DMS 273 treated with DMSO at 0.1 percent for 48 hours (cell line): ENCODE data around the gene CLHC1.
"Not testable (repeated sequence)": the region's sequence is repeated elsewhere in the genome, so short reads cannot be mapped to it uniquely, and the experiment has no call there.

Source experiments
- DNase-seq: peaks from one replicate; lab custom pipeline; 2025; lab: John Stamatoyannopoulos, UW

Gene CLHC1

DNA sequence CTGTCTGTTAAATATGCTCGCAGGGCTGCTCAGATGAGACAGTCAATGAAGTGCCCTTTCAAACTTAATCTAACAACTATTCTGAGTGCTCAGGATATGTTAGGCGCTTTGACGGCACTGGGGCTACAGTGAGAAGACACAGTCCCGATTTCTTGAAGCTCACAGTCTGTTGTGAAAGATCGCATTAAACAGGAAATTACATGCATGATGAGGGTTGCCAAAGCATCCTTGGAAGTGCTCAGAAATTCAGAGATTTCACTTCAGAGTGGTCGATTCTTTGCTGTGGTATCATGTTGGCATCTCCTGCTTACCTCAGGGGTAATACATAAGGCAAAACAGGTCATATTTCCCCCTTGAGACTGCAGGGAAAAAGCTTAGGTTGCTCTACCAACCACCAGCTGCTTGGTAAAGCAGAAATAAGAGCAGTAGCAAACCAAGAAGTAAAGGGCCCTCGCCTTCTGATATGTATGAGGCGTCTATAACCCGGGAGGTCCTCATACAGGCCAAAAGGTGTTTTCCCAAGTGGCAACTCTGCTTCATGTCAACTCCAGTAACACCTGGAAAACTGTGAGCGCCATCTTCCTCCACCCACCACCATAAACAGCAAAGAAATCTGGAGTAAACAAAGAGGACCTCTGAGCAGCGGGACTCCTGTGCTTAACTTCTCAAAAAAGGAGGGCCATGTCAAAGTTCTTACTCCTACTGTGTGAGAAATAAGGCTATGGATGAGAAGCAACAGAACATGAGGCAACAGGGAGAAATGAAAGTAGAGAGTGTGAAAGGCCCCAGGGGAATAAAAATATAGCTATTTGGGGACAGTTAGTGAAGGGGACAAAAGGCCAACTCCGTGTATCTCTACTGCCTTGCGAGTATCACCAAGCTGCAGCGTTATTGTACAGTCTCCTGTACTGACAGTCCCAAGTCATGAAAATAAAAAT lies 79.3 kb downstream of the CLHC1 start:
- DNase-seq, result peak; percentile 21

DNA sequence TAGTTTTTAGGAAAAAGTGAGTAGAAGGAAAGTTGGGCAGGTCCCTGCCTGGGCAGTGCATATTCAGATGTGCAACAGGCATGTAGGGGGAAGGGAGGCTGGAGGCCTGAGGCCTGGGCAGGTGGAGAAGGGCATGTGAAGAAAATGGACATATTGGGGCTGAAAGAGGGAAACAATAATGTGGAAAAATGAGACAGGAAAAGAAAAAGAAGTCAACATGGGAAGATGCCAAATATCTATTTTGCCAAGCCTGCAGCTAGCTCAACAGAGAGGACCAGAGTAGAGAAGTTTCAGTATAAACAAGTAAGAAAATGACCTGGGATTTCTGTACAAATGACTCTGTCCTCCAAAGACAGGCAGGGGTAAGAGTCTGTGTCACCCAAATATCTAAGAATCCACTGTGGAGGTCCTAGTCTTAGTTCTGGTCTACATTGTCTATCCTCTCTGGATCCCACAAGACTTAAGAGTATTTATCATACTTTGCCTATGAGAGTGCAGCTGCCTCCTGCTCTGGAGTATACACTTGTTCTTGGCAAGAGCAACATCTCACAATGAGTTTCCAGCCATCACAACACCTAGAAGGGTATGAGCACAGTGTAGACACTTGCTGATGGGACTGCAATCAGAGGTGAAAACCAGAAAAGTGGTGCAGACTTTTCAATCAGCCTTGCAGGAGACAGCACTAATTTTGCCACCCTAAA lies 80.2 kb downstream of the CLHC1 start:
- DNase-seq, result no peak

DNA sequence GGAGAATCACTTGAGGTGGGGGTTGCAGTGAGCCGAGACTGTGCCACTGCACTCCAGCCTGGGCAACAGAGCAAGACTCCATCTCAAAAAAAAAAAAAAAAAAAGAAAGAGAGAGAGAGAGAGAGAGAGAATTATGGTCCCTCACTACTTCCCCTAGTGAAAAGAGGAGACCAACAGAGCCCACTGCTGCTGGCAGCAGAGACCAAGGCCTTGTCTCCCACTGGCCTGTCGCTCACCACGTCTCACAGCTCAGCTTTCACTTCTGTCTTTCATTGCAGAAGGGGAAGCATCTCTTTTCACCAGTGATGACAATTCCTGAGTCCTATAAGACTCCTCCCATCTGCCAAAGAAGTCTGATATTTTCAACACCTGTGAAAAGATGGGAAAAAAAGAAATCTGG lies 81.3 kb downstream of the CLHC1 start:
- DNase-seq, result no peak

DNA sequence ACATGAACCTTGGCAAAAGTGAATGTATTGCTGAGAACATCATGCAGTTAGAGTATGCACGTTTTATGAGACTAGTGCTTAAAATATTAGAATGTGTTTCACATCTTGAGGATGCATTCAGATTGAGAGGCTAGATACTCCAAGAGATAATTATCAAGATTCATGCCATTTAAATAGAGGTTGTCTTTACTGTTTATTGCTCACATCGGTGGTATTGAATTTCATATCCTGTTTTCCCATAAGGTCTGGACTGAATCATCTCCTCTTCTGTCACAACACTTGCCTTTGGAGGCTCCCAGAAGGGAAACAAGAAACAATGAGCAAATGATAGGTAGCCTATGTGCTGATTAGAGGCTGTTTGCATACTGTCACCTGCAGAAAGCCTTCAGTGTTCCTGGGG lies 83.8 kb downstream of the CLHC1 start:
- no peak for DNase-seq

DNA sequence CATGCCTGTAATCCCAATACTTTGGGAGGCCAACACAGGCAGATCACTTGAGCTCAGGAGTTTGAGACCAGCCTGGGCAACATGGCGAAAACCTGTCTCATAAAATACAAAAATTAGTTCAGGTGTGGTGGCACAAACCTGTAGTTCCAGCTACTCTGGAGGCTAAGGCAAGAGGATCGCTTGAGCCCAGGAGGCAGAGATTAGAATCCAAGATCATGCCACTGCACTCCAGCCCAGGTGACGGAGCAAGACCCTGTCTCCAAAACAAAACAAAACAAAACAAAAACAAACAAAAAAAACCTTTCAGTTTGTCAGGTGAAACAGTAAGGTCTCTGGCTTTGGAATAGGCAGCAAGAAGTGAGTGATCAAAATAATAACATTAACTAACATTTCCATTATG lies 84.6 kb downstream of the CLHC1 start:
- DNase-seq, result no peak

DNA sequence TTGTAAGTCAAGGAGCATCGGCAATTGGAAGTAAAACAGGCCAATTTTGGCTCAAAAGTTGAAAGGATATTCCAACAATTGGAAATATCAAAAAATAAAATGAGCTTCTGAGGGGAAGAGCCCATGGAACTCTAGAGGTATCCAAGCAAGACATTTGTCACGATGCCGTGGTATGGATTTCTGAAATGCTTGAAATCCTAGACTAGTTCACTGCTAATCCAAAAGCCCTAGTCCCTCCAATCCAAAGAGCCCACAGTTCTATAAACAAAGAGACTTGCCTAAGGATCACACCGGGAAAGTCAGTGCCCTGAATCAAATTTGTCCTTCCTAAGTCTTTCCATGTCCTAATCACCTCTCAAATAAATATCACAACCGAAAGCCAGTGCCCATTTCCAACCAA lies 85.1 kb downstream of the CLHC1 start:
- no peak for DNase-seq

DNA sequence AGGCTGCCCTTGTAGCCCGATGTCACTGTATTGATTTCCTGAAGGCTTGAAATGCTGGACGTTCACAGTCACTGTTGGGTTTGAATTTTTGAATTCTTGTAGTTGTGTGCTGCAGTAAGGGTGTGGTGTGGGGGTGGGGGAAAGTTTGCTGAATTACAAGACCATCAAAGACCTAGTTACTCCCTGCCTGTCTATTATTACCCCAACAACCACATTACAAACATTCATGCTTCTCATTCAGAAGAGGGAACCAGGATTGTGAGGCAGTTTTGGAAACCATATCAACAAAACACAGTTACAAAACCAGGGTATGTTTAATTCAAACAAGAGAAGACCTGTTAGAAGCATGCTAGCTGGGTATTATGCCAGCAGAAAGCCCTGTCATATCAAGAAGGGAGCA lies 85.8 kb downstream of the CLHC1 start:
- no peak for DNase-seq

DNA sequence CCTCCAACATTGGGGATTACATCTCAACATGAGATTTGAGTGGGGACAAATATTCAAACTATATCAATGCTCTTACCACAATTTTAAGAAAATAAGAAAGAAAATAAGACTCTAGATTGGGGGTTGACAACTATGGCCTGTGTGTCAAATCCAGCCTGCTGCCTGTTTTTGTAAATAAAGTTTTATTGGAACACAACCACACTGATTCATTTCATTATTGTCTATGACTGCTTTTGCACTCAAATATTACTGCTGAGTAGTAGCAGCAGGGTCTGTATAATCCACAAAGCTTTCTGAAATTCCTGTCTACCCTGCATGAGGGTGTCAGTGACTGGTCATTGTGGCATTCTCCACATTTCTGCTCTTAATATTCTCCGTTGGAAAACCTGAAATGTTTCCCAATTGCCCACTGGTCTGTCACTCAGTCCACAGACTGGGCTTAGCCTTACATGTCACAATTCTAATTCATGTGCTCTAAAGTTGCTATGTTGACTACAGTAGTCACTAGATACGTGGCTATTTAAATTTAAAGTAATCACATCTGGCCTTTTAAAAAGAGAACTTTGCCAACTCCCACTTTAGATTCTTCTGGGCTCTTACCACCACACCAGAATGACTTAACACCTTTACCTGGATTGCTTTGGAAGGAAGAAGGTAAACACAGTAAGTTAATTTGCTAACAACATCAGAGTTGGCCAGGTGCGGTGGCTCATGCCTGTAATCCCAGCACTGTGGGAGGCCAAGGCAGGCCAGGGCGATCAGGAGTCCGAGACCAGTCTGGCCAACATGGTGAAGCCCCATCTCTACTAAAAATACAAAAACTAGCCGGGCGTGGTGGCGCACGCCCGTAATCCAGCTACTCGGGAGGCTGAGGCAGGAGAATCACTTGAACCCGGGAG lies 86.9 kb downstream of the CLHC1 start:
- DNase-seq, result no peak

DNA sequence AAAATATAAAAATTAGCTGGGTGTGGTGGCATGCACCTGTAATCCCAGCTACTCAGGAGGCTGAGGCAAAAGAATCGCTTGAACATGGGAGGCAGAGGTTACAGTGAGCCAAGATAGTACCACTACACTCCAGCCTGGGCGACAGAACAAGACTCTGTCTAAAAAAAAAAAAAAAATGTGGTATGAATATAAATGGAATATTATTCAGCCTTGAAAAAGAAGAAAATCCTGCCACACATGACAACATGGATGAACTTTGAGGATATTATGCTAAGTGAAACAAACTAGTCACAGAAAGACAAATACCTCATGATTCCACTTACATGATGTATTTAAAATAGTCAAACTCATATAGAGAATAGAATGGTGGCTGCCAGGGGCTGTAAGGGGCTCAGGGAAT lies 88.4 kb downstream of the CLHC1 start:
- not testable (repeated sequence) for DNase-seq

DNA sequence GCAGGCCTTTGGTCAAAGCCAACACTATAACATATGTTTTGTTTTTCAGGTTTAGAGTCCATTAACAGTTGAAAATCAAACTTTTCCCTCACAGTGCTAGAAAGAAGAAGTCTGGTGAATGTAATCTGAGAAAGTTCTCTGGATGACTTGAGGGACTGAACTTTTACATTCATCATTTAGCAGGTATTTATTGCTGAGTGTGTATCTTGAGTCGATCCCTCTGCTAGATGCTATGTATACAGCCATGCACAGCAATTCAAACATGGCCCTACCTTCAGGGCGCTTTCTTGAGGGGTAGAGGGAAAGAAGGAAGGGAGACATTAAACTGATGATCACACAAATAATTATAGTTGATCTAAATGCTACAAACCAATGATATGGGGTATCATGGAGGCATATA lies 89.6 kb downstream of the CLHC1 start:
- no peak for DNase-seq

DNA sequence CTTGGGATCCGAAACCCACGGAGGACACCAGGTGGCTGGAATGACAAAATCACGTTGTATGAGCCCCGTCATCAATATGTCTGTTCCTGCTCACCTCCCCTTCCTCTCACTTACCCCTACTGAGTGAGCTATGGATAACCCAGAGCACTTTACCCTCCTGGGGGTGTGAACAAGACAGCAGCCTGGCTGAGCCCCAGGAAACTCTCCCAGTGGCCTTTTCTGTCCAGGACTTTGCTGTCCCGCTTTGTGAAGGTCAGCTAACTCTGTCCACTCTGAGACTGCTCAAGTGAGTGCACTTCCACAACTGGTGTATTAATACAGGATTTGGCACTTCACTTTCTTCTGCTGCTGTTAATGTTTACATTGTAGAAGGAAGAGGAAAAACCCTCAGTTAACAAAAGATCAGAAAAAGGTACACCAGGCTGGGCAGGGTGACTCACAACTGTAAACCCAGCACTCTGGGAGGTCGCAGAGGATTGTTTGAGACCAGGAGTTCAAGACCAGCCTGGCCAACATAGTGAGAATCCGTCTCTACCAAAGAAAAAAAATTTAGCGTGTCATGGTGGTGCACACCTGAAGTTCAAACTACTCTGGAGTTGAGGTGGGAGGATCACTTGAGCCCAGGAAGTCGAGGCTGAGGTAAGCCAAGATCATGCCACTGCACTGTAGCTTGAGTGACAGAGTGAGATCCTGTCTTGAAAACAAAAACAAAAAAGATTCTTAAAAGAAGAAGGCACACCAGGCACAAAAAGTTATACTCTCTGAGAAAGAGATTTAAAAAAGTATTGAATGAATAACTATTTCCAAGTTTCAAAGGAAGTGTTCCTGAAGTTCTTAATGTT lies 90.3 kb downstream of the CLHC1 start:
- no peak for DNase-seq

DNA sequence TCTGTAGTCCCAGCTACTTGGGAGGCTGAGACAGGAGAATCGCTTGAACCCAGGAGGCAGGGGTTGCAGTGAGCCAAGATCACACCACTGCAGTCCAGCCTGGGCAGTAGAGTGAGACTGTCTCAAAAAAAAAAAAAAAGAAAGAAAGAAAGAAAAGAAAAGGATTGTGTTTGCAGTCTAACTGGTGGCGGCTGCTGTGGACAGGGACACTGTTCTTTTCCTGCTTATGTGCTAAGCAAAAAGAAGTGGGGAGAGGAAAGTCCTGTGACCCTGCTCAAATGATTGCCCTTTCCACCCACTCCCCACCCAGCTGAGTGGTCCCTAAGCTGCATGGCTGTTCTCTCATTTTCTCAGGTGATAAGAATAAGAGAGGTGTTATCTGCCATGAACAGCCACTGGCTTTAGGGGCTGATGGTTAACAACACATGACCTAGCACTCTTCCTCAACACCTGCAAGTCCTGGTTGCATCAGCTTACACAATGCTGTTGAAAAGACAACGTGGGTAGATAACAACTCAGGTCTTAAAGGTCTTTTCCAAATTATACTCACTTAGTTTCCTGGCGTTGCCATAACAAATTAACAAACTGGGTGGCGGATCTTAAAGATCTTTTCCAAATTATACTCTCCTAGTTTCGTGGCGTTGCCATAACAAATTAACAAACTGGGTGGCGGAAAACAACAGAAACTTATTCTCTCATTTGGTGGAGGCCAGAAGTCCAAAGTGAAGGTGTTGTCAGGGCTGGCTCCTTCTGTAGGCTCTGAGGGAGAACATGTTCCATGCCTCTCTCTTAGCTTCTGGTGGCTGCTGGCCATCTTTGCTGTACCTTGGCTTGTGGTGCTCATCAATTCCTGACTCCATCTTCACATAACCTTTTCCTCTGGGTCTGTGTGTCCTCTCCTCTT lies 91.5 kb downstream of the CLHC1 start:
- DNase-seq, result no peak

DNA sequence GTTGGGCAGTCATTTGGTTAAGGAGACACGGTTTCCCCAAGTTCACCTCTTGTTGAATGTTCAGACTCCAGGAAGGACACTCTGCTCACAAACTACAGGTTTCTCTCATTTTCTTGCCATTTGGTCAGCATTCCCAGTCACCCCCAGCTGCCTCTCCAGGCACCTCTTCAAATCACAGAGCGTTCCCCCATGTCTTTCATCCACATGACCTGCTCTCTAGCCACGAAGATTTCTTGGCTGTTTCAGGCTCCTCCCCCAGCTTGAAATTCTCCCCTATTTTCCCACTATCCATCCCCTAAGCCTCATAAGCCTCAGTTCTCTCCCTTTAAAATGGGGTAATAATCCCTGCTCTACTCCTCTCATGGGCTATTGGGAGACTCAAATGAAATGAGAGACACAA lies 92.8 kb downstream of the CLHC1 start:
- no peak for DNase-seq

DNA sequence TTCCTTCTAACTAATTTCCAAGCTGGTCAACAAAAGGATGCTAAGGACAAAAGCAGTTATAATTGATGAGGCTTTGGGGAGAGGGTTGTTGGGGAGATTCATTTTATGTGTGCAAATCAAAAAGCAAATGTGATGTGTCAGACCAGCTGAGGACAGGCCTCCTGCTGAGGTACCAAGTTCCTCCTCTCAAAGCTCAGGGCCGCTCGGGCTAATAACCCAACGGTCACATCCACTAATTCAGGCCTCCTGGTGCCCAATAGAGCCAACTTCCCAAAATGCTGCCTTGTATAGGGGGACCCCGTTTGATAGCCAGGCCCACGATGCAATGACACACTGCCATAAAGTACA lies 93.2 kb downstream of the CLHC1 start:
- DNase-seq, result no peak

DNA sequence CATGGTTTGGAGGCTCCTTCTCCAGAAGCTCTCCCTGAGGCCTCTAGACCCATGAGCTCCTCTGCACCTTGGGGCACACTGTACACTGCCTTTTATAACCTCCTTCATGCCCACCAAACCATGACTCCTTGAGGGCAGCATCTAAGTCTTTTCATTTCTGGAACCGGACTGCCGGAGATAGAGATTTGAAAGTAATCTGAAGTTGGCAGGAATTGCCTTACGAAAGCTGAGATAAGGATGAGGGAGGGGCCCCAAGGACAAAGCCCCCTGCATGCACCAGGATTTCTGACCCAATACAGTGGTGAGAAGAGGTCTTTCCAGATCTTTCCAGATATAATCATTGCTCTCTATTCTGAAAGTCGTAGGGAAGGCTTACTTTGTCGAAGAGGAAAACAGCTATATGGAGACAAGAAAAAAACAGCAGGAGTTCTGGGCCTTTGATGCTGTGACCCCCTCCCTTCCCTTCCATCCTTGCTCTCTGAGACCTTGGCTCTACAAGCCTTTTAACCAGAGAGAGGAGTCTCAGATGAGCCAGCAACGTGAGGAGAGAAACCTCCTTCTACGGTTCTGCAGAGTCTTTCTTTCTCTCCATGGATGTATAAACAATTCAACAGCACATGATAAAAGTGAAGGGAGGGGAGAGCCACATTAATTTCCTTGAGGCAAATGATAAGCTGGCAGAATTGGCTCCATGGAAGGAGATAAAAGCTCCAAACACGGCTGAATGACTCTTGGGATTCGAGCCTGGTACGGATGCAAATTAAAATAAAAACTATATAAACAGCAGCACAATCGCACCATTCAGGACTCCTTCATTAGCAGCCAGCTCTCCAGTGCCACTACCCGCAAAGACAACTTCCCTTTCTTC lies 93.8 kb downstream of the CLHC1 start:
- no peak for DNase-seq

DNA sequence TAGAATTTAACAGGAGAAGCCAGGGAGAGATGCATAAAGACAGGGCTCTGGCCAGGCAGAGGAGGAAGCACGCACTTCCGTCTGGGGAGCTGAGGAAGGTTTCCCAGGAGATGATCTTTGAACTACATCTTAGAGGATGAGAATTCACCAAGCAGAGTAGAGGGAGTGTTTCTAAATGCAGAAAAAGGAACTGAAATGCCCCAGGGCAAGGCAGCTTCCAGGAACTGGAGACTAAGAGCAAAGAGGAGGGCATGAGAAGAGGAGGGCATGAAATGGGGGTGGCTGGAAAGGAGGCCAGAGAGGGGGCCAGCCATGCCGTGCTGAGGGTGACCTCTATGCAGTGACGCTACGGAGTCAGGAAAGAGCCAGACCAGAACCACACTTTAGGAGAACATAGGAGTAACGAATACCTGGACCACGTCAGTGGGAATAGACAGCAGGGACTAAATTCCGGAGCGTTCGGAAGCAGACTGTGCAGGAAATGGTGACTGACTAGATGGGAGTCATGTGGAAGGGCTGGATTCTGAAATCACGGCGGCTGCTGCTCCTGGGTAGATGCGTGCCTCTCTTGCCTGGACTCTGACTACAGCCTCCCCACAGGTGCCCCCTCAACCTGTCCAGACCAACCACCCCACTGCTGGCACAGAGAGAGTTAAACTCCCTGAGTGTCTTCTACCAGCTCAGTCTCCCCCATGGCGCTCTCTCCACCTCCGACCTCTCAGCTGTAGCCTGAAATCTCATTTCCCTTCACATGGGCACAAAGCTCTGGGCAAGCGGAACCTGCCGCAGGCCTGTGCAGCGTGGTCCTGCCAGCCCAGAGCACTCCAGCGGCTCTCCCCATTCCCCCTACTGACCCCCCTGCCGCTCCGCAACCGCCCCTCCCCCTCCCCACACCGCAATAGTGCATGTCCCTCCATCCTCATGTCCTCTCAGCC lies 94.8 kb downstream of the CLHC1 start:
- no peak for DNase-seq

DNA sequence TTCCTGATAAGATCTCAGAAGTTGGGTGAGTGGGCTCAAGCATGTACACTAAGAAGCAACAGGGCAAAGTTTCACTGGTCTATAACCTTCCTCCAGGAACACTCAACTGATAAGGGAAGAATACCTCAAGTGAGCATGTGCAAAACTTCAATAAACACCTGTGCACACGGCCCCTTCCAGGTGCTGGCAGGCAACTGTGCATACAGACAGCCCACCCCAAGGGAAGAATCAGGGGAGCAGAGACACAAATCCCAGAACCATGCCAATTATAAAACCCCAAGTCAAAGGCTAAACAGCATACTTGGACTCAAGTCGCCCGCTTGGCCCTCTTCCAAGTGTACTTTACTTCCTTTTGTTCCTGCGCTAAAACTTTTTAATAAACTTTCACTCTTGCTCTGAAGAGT lies 96.0 kb downstream of the CLHC1 start:
- no peak for DNase-seq

DNA sequence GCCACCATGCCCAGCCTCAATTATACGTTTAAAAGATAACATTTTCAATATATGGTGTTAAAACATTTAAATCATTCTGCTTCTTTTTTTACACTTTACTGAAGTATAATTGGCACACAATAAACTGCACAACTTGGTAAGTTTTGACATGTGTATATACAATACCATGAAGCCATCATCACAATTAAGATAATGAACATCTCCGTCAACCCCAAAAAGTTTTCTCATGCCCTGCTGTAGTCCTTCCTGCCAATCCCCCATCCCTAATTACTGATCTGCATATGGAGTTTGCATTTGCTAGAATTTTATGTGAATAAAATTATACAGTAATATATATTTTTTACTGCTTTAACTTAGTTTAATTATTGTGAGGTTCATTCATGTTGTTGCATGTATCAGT lies 96.6 kb downstream of the CLHC1 start:
- no peak for DNase-seq
